HCT116 (cell line): ENCODE results near the gene LGALS9.
"Not testable (repeated sequence)": the region's sequence is repeated elsewhere in the genome, so short reads cannot be mapped to it uniquely, and the experiment has no call there.

Source experiments
- CEBPB ChIP-seq: IDR thresholded peaks from 2 replicates; pipeline ENCODE4 v1.6.1; 2012; ENCODE audit warnings: low read depth
- EZH2phosphoT487 ChIP-seq: fragments of 200-600 bp; IDR thresholded peaks from 2 replicates; pipeline ENCODE4 v1.6.1; 2018; ENCODE audit warnings: antibody characterized with exemption, borderline replicate concordance
- FOSL1 ChIP-seq: IDR thresholded peaks from 2 replicates; pipeline ENCODE4 v1.6.1; 2012; ENCODE audit warnings: low read depth
- JUND ChIP-seq: IDR thresholded peaks from 2 replicates; pipeline ENCODE4 v1.6.1; 2012
- POLR2A ChIP-seq: IDR thresholded peaks from 2 replicates; pipeline ENCODE4 v1.7.0; 2011; ENCODE audit warnings: borderline replicate concordance; ENCODE audit not compliant: insufficient read depth, insufficient read length; ENCODE audit errors: extremely low read depth
- POLR2AphosphoS5 ChIP-seq: IDR thresholded peaks from 2 replicates; pipeline ENCODE4 v1.6.1; 2011; ENCODE audit warnings: mild to moderate bottlenecking, low read depth, low read length, moderate library complexity
- RAD21 ChIP-seq: IDR thresholded peaks from 2 replicates; pipeline ENCODE4 v1.6.1; 2012; ENCODE audit warnings: low read depth, mild to moderate bottlenecking
- TCF7L2 ChIP-seq: IDR thresholded peaks from 2 replicates; pipeline ENCODE4 v1.7.0; 2011; ENCODE audit warnings: borderline replicate concordance, inconsistent platforms; ENCODE audit not compliant: insufficient read depth, insufficient read length; ENCODE audit errors: extremely low read depth
- ZFX ChIP-seq: fragments of 450-650 bp; IDR thresholded peaks from 2 replicates; pipeline ENCODE4 v1.6.1; 2017
- TF ChIP-seq, protein P1 (sequence below), 3 experiments: fragments of 200-600 bp in 1 of 3; sonication (generic) in 1 of 3; IDR thresholded peaks in 2 of 3; conservative IDR thresholded peaks in 1 of 3; 2 replicates each; pipeline ENCODE4 v1.5.1; 2012 to 2017; ENCODE audit warnings: low read depth in 2 of 3, low read length in 2 of 3, antibody characterized with exemption in 1 of 3, borderline replicate concordance in 1 of 3, control low read depth in 1 of 3, mild to moderate bottlenecking in 1 of 3, mixed read lengths in 1 of 3, mixed run types in 1 of 3, moderate library complexity in 1 of 3; ENCODE audit not compliant: insufficient read depth in 1 of 3
- TF ChIP-seq, protein P2 (sequence below): IDR thresholded peaks from 2 replicates; pipeline ENCODE4 v1.6.1; 2012
- TF ChIP-seq, protein P3 (sequence below): IDR thresholded peaks from 2 replicates; pipeline ENCODE4 v1.6.1; 2012; ENCODE audit warnings: low read depth

DNA sequence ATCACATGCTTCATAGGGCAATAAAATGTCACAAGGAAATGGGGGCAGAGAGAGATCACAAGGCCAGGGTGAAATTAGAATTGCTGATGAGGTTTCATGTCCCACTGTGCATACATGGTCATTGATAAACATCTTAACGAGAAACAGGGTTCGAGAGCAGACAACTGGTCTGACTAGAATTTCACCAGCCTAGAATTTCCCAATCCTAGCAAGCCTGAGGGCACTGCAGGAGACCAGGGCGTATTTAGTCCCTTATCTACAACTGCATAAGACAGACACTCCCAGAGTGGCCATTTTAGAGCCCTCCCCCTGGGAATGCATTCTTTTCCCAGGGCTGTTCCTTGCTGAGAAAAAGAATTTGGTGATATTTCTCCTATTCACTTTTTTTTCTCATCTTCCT is 55.3 kb downstream of the LGALS9 start:
- not testable (repeated sequence) for TF ChIP-seq POLR2AphosphoS5, CEBPB, ZFX, TCF7L2, RAD21, POLR2A, JUND, EZH2phosphoT487, FOSL1
- TF ChIP-seq, protein P1, sequence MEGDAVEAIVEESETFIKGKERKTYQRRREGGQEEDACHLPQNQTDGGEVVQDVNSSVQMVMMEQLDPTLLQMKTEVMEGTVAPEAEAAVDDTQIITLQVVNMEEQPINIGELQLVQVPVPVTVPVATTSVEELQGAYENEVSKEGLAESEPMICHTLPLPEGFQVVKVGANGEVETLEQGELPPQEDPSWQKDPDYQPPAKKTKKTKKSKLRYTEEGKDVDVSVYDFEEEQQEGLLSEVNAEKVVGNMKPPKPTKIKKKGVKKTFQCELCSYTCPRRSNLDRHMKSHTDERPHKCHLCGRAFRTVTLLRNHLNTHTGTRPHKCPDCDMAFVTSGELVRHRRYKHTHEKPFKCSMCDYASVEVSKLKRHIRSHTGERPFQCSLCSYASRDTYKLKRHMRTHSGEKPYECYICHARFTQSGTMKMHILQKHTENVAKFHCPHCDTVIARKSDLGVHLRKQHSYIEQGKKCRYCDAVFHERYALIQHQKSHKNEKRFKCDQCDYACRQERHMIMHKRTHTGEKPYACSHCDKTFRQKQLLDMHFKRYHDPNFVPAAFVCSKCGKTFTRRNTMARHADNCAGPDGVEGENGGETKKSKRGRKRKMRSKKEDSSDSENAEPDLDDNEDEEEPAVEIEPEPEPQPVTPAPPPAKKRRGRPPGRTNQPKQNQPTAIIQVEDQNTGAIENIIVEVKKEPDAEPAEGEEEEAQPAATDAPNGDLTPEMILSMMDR (IDR thresholded peaks at IDR 0.05 in 2 of 3, conservative IDR thresholded peaks at IDR 0.05 in 1 of 3; ENCODE audit: borderline replicate concordance in 1 of 3, insufficient read depth in 1 of 3, low read depth in 2 of 3, low read length in 2 of 3) = not testable (repeated sequence)
- TF ChIP-seq, protein P2, sequence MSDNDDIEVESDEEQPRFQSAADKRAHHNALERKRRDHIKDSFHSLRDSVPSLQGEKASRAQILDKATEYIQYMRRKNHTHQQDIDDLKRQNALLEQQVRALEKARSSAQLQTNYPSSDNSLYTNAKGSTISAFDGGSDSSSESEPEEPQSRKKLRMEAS = not testable (repeated sequence)
- TF ChIP-seq, protein P3, sequence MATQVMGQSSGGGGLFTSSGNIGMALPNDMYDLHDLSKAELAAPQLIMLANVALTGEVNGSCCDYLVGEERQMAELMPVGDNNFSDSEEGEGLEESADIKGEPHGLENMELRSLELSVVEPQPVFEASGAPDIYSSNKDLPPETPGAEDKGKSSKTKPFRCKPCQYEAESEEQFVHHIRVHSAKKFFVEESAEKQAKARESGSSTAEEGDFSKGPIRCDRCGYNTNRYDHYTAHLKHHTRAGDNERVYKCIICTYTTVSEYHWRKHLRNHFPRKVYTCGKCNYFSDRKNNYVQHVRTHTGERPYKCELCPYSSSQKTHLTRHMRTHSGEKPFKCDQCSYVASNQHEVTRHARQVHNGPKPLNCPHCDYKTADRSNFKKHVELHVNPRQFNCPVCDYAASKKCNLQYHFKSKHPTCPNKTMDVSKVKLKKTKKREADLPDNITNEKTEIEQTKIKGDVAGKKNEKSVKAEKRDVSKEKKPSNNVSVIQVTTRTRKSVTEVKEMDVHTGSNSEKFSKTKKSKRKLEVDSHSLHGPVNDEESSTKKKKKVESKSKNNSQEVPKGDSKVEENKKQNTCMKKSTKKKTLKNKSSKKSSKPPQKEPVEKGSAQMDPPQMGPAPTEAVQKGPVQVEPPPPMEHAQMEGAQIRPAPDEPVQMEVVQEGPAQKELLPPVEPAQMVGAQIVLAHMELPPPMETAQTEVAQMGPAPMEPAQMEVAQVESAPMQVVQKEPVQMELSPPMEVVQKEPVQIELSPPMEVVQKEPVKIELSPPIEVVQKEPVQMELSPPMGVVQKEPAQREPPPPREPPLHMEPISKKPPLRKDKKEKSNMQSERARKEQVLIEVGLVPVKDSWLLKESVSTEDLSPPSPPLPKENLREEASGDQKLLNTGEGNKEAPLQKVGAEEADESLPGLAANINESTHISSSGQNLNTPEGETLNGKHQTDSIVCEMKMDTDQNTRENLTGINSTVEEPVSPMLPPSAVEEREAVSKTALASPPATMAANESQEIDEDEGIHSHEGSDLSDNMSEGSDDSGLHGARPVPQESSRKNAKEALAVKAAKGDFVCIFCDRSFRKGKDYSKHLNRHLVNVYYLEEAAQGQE = not testable (repeated sequence)
